GOT3 (cell line): ENCODE results near the gene PEX26.
"Not testable (repeated sequence)": the region's sequence is repeated elsewhere in the genome, so short reads cannot be mapped to it uniquely, and the experiment has no call there.

Experiments
- DNase-seq: peaks from one replicate; lab custom pipeline; 2025; ENCODE audit warnings: mixed read lengths; lab: John Stamatoyannopoulos, UW

Gene PEX26

DNA sequence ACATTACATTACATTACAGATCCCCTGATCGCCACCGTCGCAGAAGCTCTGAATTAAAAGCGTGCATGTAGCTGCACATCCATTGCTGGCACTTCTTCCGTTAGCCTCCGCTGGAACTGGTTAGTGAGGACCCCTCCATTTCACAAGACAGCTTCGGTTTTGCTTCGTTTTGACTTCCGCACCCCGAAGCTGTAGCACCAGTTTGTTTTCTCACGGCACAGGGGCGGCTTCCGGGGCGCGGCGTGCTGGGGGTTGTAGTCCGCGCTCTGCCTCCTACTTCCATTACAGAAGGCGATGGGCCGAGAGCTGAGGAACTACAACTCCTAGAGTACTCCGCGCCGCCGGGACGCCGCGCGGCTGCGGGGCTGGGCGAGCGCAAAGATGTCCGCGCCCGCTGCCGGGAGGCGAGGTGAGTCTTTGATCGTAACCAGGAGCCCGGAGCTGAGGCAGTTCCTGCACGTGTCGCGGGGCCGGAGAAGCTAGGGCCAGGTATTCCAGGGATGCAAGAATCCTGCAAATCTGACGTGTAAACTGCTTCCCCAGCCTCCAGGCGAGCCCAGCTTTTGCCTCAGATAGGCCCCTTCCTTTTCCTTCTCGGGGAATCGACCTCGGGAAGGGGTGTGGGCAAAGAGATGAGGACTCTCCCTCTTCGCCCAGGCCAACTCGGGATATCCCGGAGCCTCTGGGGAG lies at the start of gene PEX26:
TSS of gene PEX26 (plus strand) at position 352 of the 690 bp plus-strand sequence. CDS start 387 bp downstream, outside the sequence.
- DNase-seq: peak; percentile 76

DNA sequence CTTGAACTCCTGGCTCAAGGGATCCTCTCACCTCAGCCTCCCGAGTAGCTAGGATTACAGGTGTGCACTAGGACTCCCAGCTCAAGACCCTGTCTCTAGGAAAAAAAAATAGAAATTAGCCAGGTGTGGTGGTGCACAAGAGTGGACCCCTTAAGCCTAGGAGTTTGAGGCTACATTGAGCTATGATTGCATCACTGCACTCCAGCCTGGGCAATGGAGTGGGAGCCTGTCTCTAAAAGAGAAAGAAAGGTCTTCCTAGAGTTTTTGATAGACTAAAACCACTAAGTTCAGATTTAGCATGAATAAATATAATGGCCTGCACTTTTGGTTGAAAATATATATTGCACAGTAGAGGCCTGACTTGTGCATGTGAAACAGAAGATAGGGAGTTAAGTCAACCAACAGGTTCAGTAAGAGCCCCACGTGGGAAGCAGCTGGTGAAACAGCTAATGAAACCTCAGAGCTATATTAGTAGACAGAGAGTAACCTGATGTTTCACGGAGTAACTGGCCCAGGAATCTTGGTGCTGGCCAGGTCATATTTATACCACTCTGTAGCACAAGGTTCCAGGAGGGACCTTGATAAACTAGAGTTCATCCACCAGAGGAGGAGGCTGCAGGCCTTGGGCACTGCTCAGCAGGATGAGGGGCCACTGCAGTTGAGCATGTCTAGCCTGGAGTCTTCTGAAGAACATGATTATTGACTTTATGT lies 48.8 kb upstream of the PEX26 start:
- no peak for DNase-seq

DNA sequence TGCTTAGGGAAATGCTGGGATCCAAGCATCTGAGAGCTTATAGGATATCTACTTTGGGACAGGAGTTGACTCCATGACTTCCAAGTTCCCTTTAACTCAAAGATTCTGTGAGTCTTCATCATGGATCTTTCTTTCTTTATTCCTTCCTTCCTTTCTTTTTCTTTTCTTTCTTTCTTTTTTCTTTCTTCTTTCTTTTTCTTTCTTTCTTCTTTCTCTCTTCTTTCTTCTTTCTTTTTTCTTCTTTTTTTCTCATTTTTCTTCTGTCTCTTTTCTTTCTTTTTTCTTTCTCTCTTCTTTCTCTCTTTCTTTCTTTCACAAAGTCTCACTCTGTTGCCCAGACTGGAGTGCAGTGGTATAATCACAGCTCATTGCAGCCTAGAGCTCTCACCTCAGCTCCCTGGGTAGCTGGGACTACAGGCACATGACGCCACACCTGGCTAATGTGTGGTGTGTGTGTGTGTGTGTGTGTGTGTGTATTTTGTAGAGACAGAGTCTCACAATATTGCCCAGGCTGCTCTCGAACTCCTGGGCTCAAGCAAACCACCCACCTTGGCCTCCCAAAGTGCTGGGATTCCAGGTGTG lies 48.0 kb upstream of the PEX26 start:
- DNase-seq: no peak

DNA sequence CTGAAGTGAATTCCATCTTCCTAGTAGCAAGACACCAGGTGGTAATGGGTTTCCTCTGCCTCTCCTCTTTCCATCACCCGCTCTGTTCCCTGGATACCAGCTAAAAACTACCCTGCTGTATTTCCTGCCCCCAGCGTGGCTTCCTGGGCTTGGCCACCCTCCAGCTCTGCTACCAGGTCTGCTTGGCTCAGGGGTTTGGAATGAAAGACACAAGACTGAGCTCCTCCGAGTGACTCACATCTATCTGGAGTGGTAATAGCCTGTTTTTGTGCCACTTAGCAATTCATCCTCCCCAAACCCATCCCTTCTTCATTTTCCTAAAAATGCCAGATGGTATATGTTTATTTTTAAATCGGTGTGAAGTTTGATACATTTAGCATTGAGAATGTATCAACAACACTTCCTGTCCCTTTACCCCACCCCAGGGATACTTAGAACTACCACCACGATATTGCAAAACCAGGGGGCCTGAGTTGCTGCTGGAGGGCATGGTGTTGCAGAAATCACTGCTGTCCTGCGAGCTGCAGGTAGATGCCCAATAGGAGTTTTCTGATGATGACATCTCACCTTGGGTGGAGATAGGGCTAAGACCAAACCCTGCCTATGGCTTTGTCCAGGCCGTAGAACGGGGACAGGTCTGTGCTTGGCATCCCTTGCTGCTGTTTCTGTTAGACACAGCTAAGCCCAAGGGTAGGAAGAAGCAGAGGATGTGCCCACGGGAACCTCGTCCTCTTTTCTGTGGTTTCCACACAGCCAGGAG lies 45.9 kb upstream of the PEX26 start:
- DNase-seq: no peak

DNA sequence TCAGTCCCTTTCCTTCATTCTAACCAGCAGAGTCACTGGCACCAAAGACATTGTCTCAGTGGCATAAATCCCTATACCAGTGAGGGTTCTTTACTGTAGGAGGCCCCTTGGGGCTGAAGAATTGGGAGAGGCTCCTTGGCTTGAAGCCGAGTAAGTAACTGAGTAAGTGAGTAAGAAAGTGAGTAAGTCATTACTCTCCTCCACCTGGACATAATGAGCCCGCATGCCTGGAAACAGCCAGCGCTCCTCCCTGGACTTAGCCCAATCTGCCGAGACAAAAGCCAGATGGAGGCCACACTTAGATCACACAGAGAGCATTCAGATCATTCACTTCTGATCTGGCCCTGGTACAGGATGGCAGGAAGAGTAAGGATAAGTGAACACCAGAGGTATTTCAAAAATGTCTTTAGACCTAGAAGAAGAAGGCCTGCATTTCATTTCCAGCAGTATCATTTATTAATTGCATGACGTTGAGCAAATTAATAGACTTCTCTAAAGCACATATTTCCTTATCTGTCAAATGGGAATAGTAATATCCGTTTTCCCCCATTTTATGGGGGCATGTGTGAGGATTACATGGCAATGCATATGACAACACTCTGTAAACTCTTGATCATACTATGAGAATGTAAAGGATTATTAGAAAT lies 45.2 kb upstream of the PEX26 start:
- no peak for DNase-seq

DNA sequence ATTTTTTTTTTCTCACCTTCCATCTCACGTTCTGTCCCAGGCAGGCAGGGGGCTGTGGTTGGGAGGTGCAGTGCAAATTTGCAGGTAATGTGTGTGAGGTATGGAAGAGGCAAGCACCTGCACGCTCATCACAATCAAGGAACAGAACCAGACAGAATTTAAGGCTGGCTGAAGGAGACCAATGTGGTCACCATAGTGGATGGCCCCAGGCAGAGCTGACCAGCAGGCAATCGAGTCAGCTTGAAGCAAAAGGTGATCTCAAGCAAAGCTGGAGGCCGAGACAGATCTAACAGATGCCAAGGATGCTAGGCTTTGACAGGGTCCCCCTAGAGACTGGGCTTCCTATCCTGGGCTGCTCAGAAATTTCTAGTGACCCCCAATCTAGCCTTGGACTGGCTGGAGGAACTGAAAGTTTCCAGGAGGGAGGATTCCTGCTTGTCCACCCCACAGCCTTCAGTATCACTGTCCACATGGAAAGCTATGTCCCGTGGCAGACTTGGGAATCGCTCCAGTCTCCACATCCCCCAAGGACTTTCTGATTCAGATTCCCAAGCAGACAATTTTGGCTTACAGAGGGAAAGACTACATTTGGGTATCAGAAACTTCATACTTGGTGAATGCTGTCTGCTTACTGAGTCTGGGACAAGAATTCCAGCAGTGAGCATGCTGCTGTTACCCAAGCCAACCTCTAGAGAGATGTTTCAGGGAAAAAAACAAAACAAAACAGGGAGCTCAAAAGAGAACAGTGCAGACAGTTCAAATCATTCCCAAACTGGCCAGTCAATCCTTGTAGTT lies 44.4 kb upstream of the PEX26 start:
- no peak for DNase-seq

DNA sequence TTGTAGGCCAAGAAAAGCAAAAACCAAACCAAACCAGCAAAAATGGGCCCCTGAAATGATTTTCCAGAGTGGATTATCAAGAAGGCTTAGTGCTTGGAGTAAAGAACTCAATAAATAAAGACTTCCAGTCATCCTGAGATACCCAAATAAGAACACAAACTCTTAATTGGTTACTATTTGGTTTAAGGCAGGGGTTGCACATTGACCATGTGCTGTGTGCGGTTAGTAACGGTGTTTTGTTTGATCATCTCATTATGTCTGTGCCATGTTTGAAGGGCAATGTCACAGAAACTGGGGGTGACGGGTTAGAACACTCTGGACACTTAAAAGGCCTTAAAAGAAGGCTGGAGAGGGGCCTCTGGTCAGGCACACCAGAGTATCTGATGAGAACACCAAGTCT lies 43.7 kb upstream of the PEX26 start:
- DNase-seq: no peak

DNA sequence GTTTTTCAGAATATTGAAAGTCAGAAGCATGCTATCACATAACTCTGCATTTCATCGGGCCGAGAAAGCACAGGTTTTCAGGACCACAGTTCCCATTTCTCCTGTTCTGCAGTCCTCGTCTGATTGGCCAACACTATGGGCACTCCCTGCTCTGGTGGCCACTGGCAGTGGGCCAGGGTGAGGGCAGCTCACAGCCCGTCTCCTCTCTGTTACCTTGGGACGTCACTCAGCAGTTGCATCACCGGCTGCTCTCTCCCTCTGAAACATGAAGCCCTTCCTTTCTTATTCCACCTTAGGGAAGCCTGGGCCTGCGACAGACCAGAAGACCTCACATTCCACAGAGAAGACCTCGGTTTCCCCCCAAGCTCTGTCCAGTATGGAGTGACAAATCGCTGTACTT lies 42.0 kb upstream of the PEX26 start:
- no peak for DNase-seq

DNA sequence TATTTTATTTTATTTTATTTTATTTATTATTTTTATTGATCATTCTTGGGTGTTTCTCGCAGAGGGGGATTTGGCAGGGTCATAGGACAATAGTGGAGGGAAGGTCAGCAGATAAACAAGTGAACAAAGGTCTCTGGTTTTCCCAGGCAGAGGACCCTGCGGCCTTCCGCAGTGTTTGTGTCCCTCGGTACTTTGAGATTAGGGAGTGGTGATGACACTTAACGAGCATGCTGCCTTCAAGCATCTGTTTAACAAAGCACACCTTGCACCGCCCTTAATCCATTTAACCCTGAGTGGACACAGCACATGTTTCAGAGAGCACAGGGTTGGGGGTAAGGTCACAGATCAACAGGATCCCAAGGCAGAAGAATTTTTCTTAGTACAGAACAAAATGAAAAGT lies 36.9 kb upstream of the PEX26 start:
- not testable (repeated sequence) for DNase-seq

DNA sequence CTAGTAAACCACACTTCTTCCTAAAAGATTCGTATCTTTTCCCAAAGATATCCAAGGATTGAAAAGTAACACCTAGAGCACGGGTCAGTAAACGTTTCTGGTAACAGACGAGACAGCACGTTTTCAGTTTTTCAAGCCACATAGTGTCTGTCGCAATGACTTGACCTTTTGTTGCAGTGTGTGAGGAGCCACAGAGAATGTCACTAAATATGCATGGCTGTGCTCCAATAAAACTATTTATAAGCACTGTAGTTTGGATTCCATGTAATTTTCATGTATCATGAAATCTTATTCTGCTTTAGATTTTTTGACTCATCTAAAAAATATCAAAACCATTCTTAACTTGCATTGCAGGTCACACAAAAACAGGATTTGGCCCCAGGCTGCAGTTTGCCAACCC lies 35.1 kb upstream of the PEX26 start:
- no peak for DNase-seq

DNA sequence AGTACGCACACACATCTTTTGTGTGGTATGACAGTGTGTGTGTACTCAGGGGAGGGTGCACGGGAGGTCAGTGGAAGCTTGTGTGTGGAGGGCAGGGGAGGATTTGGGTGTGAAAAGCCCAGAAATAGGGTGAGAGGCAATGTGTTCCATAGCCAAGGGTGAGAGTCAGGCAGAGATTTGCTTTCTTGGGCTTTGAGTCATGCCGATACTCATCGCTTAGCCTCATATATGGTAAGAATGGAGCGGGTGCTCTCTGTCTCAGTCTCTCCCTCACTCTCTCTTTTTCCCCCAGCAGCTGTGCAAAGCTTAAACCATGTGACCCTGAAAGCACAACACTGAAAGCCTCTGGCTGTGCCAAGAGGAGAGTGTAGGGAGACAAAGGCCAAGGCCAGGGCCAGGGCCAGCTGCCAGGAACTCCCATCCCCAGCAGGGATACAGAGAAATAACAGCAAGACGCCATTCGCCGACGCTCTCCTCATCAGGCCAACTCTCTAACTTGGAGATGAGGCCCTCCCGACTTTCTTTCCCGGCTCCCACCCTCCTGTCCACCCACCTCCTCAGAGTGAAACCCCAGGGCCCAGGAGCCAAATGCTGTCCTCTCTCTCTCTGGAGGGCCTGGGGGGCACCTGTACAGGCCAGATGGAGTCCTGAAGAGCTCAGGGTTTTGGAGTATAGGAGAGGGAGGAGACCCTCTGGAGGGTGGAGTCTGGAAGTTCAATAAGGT lies 33.1 kb upstream of the PEX26 start:
- no peak for DNase-seq

DNA sequence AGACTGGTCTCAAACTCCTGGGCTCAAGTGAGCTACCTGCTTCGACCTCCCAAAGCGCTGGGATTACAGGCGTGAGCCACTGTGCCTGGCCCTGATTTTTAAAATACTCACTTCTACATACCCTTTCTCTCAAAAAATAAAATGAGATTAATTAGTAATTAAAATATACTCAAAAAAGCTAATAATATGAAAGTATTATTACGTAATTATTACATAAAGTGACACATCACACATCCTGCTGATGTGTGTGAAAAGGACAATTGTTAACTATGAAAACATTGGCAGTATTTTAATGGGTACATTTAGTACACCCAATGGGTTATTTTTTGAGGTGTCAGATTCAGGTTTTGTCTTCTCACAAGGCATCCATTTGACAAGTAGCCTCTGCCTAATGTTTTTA lies 32.0 kb upstream of the PEX26 start:
- no peak for DNase-seq

DNA sequence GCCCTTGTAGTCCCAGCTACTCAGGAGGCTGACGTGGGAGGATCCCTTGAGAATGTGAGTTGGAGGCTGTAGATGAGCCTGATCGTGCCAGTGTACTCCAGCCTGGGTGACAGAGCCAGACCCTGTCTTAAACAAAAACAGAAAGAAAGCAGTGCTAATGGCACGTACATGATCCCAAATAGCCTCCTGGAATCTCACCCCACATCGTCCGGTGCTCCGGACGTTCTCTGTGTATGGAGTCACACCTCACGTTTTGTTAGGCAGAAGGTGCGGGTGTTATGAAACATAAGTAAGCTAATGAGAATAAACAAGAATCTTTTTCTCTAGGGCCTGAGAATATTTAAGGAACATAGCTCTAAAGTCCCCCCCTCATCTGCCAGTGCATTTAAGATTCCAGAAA lies 29.7 kb upstream of the PEX26 start:
- DNase-seq: no peak

DNA sequence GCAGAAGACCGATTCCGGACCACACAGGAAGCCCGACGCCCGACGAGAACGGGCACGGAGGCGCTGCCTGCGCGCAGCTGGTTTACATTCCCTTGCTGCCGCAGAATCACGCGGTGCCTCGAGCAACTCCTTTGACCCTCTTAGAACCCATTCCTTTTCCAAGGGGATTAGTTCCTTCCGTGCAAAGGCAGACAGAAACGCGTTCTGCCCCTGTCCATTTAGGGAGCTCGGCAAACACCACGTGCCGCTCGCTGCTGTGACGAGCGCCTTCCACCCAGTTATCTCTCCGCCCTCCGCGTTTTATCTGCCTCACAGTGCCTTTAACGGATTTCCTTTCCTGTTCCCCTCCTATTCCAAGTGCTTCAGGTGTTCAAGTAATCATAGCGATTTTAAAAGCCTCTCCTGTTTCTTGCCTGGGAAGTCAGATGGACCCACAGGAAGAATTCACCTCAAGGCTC lies 29.3 kb upstream of the PEX26 start:
- no peak for DNase-seq

DNA sequence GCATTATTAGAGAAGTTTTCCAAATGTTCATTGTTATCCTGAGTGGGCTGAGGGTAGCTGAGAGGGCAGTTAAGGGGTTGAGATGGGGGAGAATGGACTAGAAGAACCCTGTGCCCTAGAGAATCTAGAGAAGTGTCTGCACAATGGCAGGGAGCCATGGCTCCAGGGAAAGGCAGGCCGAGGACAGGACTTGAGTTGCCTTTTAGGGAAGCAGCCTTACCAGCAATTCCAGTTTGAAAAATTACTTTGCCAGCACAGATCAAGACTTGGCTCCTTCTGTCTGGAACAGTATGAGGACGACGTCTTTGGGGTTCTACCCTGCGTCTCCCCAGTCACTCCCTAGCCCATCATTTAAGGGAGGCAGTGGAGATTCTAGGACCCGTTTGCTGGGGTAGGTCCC lies 27.7 kb upstream of the PEX26 start:
- no peak for DNase-seq

DNA sequence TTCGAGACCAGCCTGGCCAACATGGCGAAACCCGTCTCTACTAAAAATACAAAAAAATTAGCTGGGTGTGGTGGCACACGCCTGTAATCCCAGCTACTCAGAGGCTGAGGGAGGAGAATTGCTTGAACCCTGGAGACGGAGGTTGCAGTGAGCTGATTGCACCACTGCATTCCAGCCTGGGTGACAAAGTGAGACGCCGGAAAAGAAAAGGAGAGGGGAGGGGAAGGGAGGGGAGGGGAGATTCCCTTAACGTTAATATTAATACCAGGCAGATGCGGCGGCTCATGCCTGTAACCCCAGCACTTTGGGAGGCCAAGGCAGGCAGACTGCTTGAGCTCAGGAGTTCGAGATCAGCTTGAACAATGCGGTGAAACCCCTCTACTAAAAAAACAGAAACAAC lies 26.7 kb upstream of the PEX26 start:
- not testable (repeated sequence) for DNase-seq

DNA sequence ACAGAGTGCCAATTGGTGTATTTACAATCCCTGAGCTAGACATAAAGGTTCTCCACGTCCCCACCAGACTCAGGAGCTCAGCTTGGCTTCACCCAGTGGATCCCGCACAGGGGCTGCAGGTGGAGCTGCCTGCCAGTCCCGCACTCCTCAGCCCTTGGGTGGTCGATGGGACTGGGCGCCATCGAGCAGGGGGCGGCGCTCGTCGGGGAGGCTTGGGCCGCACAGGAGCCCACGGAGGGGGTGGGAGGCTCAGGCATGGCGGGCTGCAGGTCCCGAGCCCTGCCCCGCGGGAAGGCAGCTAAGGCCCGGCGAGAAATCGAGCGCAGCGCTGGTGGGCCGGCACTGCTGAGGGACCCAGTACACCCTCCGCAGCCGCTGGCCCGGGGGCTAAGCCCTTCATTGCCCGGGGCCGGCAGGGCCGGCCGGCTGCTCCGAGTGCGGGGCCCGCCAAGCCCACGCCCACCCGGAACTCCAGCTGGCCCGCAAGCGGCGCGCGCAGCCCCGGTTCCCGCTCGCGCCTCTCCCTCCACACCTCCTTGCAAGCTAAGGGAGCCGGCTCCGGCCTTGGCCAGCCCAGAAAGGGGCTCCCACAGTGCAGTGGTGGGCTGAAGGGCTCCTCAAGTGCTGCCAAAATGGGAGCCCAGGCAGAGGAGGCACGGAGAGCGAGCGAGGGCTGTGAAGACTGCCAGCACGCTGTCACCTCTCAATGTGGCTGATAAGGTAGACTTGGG lies 24.4 kb upstream of the PEX26 start:
- DNase-seq: not testable (repeated sequence)

DNA sequence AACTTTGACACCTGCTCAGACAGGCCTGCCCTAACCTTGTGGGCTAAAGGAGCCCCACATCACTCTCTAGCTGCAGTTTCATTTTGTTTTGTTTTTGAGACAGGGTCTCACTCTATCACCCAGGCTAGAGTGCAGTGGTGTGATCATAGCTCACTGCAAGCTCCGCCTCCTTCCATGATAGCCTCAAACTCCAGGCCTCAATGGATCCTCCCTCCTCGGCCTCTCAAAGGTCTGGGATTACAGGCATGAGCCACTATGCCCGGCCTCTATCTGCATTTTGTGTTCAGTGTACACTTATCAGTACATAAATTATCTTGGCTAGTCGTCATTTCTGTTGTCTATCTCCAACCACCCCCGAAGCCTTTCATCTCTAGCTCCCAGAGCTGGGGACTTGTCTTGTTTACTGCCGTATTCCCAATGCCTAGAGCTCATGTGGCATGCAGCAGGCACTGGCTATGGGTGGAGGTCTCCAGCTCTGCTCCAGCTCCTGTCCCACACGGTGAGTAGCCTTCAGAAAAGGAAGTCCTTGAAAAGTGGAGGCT lies 22.1 kb upstream of the PEX26 start:
- DNase-seq: no peak

DNA sequence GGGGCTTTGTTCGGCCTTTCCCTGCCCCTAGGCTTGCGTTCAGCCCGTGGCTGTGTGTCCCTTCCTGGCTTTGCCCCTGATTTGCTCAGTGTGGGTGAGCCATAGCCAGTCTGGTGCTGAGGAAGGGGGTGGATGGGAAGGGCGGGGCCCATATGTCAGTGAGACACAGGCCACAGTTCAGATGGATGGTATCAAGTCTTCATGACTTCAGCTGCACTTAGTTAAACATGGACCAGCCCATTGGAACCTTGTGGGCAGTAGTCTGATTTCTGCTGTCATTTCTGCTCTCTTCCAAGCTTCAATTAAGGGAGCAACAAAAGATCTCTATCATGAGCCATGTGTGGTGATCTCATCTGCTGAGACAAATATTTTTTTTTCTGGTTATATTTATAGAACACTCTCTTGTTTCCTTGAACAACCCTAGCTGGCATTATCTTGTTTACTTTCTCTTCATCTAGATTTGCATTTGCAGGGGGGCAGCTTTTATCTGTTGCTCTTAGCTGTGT lies 21.6 kb upstream of the PEX26 start:
- no peak for DNase-seq
